Stomach (tissue), 9 donors: ENCODE data around the gene MAP2K2. TPM values are rescaled to one million over a fixed set of nuclear protein-coding genes. Genes with fewer than 3 reads are reported as not detected.
A peak's percentile ranks its signal among the peaks of the same experiment; 100 is the strongest.

Experiments used
- DNase-seq, 2 donors: peaks; one replicate each; pipeline versions ENCODE4 v3.0.0 to v3.0.0-alpha.2; 2013 to 2019
- H3K27ac ChIP-seq, 5 donors: fragments of 200-600 bp in 4 of 5; sonication (generic) in 4 of 5; one replicate each; pipeline ENCODE4 v1.5.1; 2013 to 2019; ENCODE audit warnings: mild to moderate bottlenecking in 1 of 5, moderate library complexity in 1 of 5
- H3K27me3 ChIP-seq, 3 donors: fragments of 200-600 bp; sonication (generic); one replicate each; pipeline ENCODE4 v1.5.1; 2017 to 2019; ENCODE audit warnings: mixed run types in 1 of 3
- H3K36me3 ChIP-seq, 4 donors: fragments of 200-600 bp; sonication (generic); 1 replicate in 3 of 4; 2 replicates in 1 of 4; pipeline ENCODE4 v1.5.1; 2016 to 2019
- H3K4me1 ChIP-seq, 4 donors: fragments of 200-600 bp; sonication (generic); one replicate each; pipeline ENCODE4 v1.5.1; 2016 to 2019
- H3K4me3 ChIP-seq, 4 donors: fragments of 200-600 bp; sonication (generic) in 3 of 4; one replicate each; pipeline ENCODE4 v1.5.1; 2016 to 2019; ENCODE audit warnings: mild to moderate bottlenecking in 1 of 4
- H3K9me3 ChIP-seq, 4 donors: fragments of 200-600 bp; sonication (generic); one replicate each; pipeline ENCODE4 v1.5.1; 2016 to 2019
- EP300 ChIP-seq: sonication (generic); formaldehyde crosslinking; IDR thresholded peaks from one replicate; pipeline ENCODE4 v1.6.1; 2017; ENCODE audit warnings: antibody characterized with exemption
- POLR2A ChIP-seq, 4 donors: fragments of 450-650 bp; IDR thresholded peaks; one replicate each; pipeline ENCODE4 v1.6.1; 2016; ENCODE audit warnings: antibody characterized with exemption in 4 of 4, control low read depth in 2 of 4, mild to moderate bottlenecking in 1 of 4, moderate library complexity in 1 of 4
- POLR2AphosphoS5 ChIP-seq, 3 donors: sonication (generic); formaldehyde crosslinking; IDR thresholded peaks; one replicate each; pipeline ENCODE4 v1.6.1; 2016; ENCODE audit warnings: antibody characterized with exemption in 3 of 3
- WGBS, 5 donors: extraction: QIAGEN DNeasy Blood & Tissue Kit in 3 of 5; methylation state at CpG; one replicate each; pipeline versions ENCODE4 v1.1.5 to v1.1.7; 2013 to 2018; 5-methylcytosine and 5-hydroxymethylcytosine counted together
- intact Hi-C: fragments of 100-400 bp; cut with DNase I; formaldehyde crosslinking; loops from one replicate; pipeline ENCODE4 v1.15.1; 2023; ENCODE audit warnings: low total_unique reads
- polyA plus RNA-seq, 3 donors: library from polyadenylated mRNA; stranded (reverse); fragments of 200-250 nt; gene quantifications; one replicate each; pipeline ENCODE4 v1.2.3, GENCODE V29; 2013
- total RNA-seq, 5 donors: library from RNA; depleted of rRNA; stranded (reverse); fragments of >200 nt; gene quantifications; one replicate each; pipeline versions ENCODE4 v1.1.0 to v1.2.3, GENCODE V29; 2014 to 2016
- TF ChIP-seq, protein P1 (sequence below), 7 experiments: fragments of 450-650 bp in 4 of 7; fragments of 200-600 bp in 3 of 7; sonication (generic) in 3 of 7; IDR thresholded peaks; one replicate each; pipeline ENCODE4 v1.5.1; 2016 to 2019; ENCODE audit warnings: antibody characterized with exemption in 7 of 7, control low read depth in 2 of 7, mild to moderate bottlenecking in 1 of 7
- donor health status: healthy with polysubstance abuse.
- donor health status: Bipolar disorder and iron deficiency.
- donor health status: healthy.

The MAP2K2 gene
- total and polyA plus RNA-seq, 8 donors, result 53.4 to 447 (median 116) TPM

DNA sequence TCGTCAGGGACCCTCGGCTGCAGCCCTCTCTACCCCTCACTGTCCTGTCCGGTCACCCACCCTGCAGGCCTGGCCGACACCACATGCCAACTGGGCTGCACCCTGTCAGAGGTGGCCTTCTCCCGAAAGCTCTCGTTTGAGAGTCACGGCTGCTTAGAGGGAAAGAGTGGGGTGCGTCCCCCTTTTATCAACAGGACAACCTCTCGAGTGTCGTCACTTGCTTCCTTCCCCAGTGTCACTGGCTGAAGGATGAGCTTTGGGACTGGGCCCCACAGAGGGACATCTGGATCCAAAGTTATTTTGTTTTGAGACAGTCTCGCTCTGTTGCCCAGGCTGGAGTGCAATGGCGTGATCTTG is 28.5 kb downstream of the MAP2K2 start:
- no peaks in the 10 kb centered on the region for H3K27me3 ChIP-seq
- TF ChIP-seq POLR2AphosphoS5 (IDR thresholded peaks at IDR 0.05), result no peak
- TF ChIP-seq EP300, result no peak
- TF ChIP-seq, protein P1, sequence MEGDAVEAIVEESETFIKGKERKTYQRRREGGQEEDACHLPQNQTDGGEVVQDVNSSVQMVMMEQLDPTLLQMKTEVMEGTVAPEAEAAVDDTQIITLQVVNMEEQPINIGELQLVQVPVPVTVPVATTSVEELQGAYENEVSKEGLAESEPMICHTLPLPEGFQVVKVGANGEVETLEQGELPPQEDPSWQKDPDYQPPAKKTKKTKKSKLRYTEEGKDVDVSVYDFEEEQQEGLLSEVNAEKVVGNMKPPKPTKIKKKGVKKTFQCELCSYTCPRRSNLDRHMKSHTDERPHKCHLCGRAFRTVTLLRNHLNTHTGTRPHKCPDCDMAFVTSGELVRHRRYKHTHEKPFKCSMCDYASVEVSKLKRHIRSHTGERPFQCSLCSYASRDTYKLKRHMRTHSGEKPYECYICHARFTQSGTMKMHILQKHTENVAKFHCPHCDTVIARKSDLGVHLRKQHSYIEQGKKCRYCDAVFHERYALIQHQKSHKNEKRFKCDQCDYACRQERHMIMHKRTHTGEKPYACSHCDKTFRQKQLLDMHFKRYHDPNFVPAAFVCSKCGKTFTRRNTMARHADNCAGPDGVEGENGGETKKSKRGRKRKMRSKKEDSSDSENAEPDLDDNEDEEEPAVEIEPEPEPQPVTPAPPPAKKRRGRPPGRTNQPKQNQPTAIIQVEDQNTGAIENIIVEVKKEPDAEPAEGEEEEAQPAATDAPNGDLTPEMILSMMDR (IDR thresholded peaks at IDR 0.05), result no peak
- no peak for TF ChIP-seq POLR2A (IDR thresholded peaks at IDR 0.05)
- peaks cover 0 to 23% (median 13%) of the 10 kb centered on the region in 4 donors for H3K4me1 ChIP-seq
- H3K4me3 ChIP-seq, result no peak overlapping the region
- no peak for DNase-seq
- peaks cover 38 to 88% (median 84%) of the 10 kb centered on the region in 4 donors for H3K36me3 ChIP-seq
- 75 to 87% (median 84%) methylated on average over 11 to 12 of the region's 12 CpGs for WGBS, 5 donors
- no peaks in the 10 kb centered on the region for H3K9me3 ChIP-seq
- peak overlapping the region; percentile 13 to 69 (median 26) for H3K27ac ChIP-seq
- intact Hi-C loops, result no loop called here

- Histone ChIP-seq H3K27me3 (no peaks in the 10 kb centered on the region), H3K36me3 (peaks cover 40 to 88% (median 84%) of the 10 kb centered on the region in 4 donors), H3K9me3 (no peaks in the 10 kb centered on the region), H3K27ac (peak overlapping the region; percentile 13 to 69 (median 26)), H3K4me3 (no peak overlapping the region), H3K4me1 (peaks cover 0 to 28% (median 14%) of the 10 kb centered on the region in 4 donors)
- peak in 1 of 2 donors; percentile 76 for DNase-seq
- intact Hi-C loops, result no loop called here
- 71 to 83% (median 78%) methylated on average over 25 to 35 of the region's 35 CpGs for WGBS, 5 donors
- TF ChIP-seq POLR2A (IDR thresholded peaks at IDR 0.05) (no peak), POLR2AphosphoS5 (IDR thresholded peaks at IDR 0.05) (peak in 2 of 3 donors; percentile 29 to 46), EP300 (no peak)
- TF ChIP-seq, protein P1 (IDR thresholded peaks at IDR 0.05), result no peak
Measured at GRCh38 chr19:4094761-4095487, 29.0 kb downstream of the MAP2K2 start.

DNA sequence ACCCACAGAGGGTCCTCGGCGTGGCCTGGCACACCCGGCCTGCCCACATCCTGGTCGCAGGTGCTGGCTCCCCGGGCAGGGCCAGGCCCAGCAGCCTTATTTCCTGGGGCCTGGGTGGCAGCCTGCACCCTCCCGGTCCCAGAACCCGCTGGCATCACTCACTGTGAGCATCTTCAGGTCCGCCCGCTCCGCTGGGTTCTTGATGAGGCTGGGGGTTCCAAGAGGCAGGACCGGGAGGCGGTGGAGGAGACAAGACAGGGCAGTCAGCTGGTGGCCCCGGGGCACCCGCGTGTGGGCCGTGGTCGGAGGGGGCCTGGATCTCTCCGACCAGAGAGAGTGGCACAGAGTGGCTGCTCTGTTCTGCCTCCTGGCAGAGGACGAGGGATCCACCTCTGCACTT is 29.6 kb downstream of the MAP2K2 start:
- TF ChIP-seq POLR2AphosphoS5 (IDR thresholded peaks at IDR 0.05) (no peak), EP300 (no peak), POLR2A (IDR thresholded peaks at IDR 0.05) (no peak)
- TF ChIP-seq, protein P1 (IDR thresholded peaks at IDR 0.05), result no peak
- Histone ChIP-seq H3K27me3 (no peaks in the 10 kb centered on the region), H3K9me3 (no peaks in the 10 kb centered on the region), H3K27ac (peak overlapping the region in 1 of 5 donors; percentile 13), H3K4me3 (no peak overlapping the region), H3K4me1 (peaks cover 0 to 34% (median 17%) of the 10 kb centered on the region in 4 donors), H3K36me3 (peaks cover 41 to 88% (median 84%) of the 10 kb centered on the region in 4 donors)
- DNase-seq, result no peak
- intact Hi-C loops, result no loop called here
- whole genome bisulfite sequencing, 5 donors, result 86 to 95% (median 93%) methylated on average over 16 to 19 of the region's 19 CpGs

GRCh38 chr19:4093643-4094175 is 30.2 kb downstream of the MAP2K2 start:
- no peak overlapping the region for H3K27ac ChIP-seq
- no peak overlapping the region for H3K4me3 ChIP-seq
- no peaks in the 10 kb centered on the region for H3K9me3 ChIP-seq
- H3K4me1 ChIP-seq, result peaks cover 0 to 34% (median 19%) of the 10 kb centered on the region in 4 donors
- H3K36me3 ChIP-seq, result peaks cover 36 to 85% (median 80%) of the 10 kb centered on the region in 4 donors
- H3K27me3 ChIP-seq, result no peaks in the 10 kb centered on the region
- whole genome bisulfite sequencing, 5 donors, result 93 to 96% (median 95%) methylated on average over 18 of the region's 18 CpGs
- intact Hi-C loops, result no loop called here
- no peak for TF ChIP-seq EP300
- TF ChIP-seq POLR2A (IDR thresholded peaks at IDR 0.05), result no peak
- TF ChIP-seq, protein P1 (IDR thresholded peaks at IDR 0.05), result no peak
- TF ChIP-seq POLR2AphosphoS5 (IDR thresholded peaks at IDR 0.05), result no peak
- DNase-seq, result no peak
